Lower leg skin (tissue), 3 donors: ENCODE data around the gene ARFRP1.
"Not testable (repeated sequence)": the region's sequence is repeated elsewhere in the genome, so short reads cannot be mapped to it uniquely, and the experiment has no call there.

Experiments
- POLR2A ChIP-seq, 2 donors: fragments of 450-650 bp; IDR thresholded peaks; one replicate each; pipeline ENCODE4 v1.6.1; 2016 to 2017; ENCODE audit warnings: antibody characterized with exemption in 2 of 2, mild to moderate bottlenecking in 1 of 2, moderate library complexity in 1 of 2
- TF ChIP-seq, protein P1 (sequence below), 3 donors: fragments of 450-650 bp; IDR thresholded peaks; one replicate each; pipeline ENCODE4 v1.5.1; 2016; ENCODE audit warnings: antibody characterized with exemption in 3 of 3, mild to moderate bottlenecking in 3 of 3, moderate library complexity in 2 of 3

DNA sequence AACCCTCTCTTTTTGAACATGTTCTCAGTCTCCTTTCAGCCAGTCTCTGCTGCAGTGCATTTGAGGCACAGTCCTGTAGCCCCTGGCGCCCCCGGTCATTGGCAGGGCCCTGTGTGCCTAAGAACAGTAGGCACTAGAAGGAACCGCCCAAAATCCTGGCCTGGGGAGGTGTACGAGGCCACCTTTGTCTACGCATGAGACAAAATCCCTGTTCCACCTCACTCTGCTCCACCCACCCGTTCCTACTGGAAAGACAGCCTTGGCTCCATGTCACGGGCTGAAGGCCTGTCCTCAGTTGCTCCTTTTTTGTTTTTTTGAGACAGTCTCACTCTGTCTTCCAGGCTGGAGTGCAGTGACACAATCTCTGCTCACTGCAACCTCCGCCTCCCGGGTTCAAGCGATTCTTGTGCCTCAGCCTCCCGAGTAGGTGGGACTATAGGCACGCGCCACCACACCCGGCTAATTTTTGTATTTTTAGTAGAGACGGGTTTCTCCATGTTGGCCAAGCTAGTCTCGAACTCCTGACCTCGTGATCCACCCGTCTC, 22.5 kb upstream of the ARFRP1 start:
- not testable (repeated sequence) for TF ChIP-seq POLR2A (IDR thresholded peaks at IDR 0.05)
- TF ChIP-seq, protein P1, sequence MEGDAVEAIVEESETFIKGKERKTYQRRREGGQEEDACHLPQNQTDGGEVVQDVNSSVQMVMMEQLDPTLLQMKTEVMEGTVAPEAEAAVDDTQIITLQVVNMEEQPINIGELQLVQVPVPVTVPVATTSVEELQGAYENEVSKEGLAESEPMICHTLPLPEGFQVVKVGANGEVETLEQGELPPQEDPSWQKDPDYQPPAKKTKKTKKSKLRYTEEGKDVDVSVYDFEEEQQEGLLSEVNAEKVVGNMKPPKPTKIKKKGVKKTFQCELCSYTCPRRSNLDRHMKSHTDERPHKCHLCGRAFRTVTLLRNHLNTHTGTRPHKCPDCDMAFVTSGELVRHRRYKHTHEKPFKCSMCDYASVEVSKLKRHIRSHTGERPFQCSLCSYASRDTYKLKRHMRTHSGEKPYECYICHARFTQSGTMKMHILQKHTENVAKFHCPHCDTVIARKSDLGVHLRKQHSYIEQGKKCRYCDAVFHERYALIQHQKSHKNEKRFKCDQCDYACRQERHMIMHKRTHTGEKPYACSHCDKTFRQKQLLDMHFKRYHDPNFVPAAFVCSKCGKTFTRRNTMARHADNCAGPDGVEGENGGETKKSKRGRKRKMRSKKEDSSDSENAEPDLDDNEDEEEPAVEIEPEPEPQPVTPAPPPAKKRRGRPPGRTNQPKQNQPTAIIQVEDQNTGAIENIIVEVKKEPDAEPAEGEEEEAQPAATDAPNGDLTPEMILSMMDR (IDR thresholded peaks at IDR 0.05): not testable (repeated sequence)
